Measurements from ENCODE around the gene REC8. TPM values are rescaled to one million over a fixed set of nuclear protein-coding genes. Genes with fewer than 3 reads are reported as not detected.
"Not testable (repeated sequence)": the region's sequence is repeated elsewhere in the genome, so short reads cannot be mapped to it uniquely, and the experiment has no call there.

Gene REC8
- polyA plus RNA-seq, 1 donor (not counting 4 experiments of a cell fraction or from before 2014, with no cell fraction given) = 6.3 TPM

DNA sequence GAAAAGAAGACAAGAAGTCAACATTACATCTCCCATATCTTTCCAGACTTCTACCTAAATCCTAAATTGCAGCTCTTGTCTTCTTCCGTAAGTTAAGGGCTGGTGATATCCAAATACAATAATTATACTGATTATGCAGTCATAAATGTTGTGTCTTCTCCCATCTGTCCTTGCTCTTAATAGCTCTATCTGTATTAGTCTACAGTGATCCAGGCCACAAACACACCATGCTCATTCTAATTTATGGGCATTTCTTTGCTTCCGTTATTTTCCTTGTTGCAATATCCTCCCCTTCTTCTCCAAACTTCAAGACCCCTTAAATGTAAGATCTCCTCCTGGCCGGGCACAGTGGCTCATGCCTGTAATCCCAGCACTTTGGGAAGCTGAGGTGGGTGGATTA, 47.6 kb downstream of the REC8 start:
- Histone ChIP-seq H3K27ac (ENCODE audit: control insufficient read depth, insufficient read depth, low read length) (no peak overlapping the region), H3K9me1 (ENCODE audit: control insufficient read depth, extremely low read depth, insufficient read depth, low read length) (no peaks in the 10 kb centered on the region), H3K4me1 (ENCODE audit: control insufficient read depth, extremely low read depth, insufficient read depth, low read length) (peaks cover 10% of the 10 kb centered on the region), H4K20me1 (ENCODE audit: control insufficient read depth, extremely low read depth, insufficient read depth, low read length) (no peaks in the 10 kb centered on the region), H3K79me2 (ENCODE audit: control insufficient read depth, insufficient read depth, low read length) (peaks cover 51% of the 10 kb centered on the region), H2AFZ (ENCODE audit: control insufficient read depth, low read length) (no peak overlapping the region), H3K9ac (ENCODE audit: control insufficient read depth, extremely low read depth, insufficient read depth, low read length) (no peak overlapping the region), H3K4me2 (ENCODE audit: control insufficient read depth, extremely low read depth, insufficient read depth, low read depth, low read length) (no peak overlapping the region), H3K9me3 (ENCODE audit: control insufficient read depth, low read depth, low read length) (no peaks in the 10 kb centered on the region), H3K4me3 (ENCODE audit: control insufficient read depth in 2 of 3, extremely low read depth in 1 of 3, insufficient read depth in 2 of 3, low read depth in 1 of 3, low read length in 3 of 3) (no peak overlapping the region), H3K36me3 (ENCODE audit: control insufficient read depth in 2 of 2, extremely low read depth in 1 of 2, insufficient read depth in 2 of 2, low read length in 2 of 2) (peaks cover 6 to 9% of the 10 kb centered on the region in 2 experiments), H3K27me3 (ENCODE audit: control insufficient read depth, extremely low read depth, insufficient read depth, low read length) (no peaks in the 10 kb centered on the region)
- dilution Hi-C loops (cut with MboI; ENCODE audit: extremely low pct_ligation_motif_present, low sequenced_read_pairs) = no loop called here
- DNase-seq (ENCODE audit: low read depth, low spot score) = no peak
- TF ChIP-seq EZH2 (IDR thresholded peaks at IDR 0.05; ENCODE audit: low read length) = no peak
- TF ChIP-seq, protein P1, sequence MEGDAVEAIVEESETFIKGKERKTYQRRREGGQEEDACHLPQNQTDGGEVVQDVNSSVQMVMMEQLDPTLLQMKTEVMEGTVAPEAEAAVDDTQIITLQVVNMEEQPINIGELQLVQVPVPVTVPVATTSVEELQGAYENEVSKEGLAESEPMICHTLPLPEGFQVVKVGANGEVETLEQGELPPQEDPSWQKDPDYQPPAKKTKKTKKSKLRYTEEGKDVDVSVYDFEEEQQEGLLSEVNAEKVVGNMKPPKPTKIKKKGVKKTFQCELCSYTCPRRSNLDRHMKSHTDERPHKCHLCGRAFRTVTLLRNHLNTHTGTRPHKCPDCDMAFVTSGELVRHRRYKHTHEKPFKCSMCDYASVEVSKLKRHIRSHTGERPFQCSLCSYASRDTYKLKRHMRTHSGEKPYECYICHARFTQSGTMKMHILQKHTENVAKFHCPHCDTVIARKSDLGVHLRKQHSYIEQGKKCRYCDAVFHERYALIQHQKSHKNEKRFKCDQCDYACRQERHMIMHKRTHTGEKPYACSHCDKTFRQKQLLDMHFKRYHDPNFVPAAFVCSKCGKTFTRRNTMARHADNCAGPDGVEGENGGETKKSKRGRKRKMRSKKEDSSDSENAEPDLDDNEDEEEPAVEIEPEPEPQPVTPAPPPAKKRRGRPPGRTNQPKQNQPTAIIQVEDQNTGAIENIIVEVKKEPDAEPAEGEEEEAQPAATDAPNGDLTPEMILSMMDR (optimal IDR thresholded peaks at IDR 0.05 in 1 of 3, IDR thresholded peaks at IDR 0.05 in 1 of 3, conservative IDR thresholded peaks at IDR 0.05 in 1 of 3; ENCODE audit: extremely low read depth in 1 of 3, insufficient read depth in 2 of 3, low read length in 3 of 3) = no peak
- no peak for FAIRE-seq

DNA sequence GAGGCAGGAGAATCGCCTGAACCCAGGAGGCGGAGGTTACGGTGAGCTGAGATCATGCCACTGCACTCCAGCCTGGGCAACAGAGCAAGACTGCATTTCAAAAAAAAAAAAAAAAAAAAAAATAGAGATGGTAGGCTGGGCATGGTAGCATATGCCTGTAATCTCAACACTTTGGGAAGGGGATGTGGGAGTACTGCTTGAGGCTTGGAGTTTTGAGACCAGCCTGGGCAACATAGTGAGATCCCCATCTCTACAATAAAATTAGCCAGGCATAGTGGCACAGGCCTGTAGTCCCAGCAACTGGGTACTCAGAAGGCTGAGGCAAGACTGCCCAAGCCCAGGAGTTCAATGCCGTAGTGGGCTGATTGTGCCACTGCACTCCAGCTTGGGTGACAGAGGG, 51.1 kb downstream of the REC8 start:
- H3K36me3 ChIP-seq (ENCODE audit: control insufficient read depth in 2 of 2, extremely low read depth in 1 of 2, insufficient read depth in 2 of 2, low read length in 2 of 2); H3K4me2 ChIP-seq (ENCODE audit: control insufficient read depth, extremely low read depth, insufficient read depth, low read depth, low read length); H3K4me3 ChIP-seq (ENCODE audit: control insufficient read depth in 2 of 3, extremely low read depth in 1 of 3, insufficient read depth in 2 of 3, low read depth in 1 of 3, low read length in 3 of 3); dilution Hi-C loops (cut with MboI; ENCODE audit: extremely low pct_ligation_motif_present, low sequenced_read_pairs); H3K27me3 ChIP-seq (ENCODE audit: control insufficient read depth, extremely low read depth, insufficient read depth, low read length); H2AFZ ChIP-seq (ENCODE audit: control insufficient read depth, low read length); H4K20me1 ChIP-seq (ENCODE audit: control insufficient read depth, extremely low read depth, insufficient read depth, low read length); H3K27ac ChIP-seq (ENCODE audit: control insufficient read depth, insufficient read depth, low read length); DNase-seq (ENCODE audit: low read depth, low spot score); H3K9ac ChIP-seq (ENCODE audit: control insufficient read depth, extremely low read depth, insufficient read depth, low read length); H3K9me1 ChIP-seq (ENCODE audit: control insufficient read depth, extremely low read depth, insufficient read depth, low read length); H3K9me3 ChIP-seq (ENCODE audit: control insufficient read depth, low read depth, low read length); FAIRE-seq: not testable (repeated sequence)
- peaks cover 75% of the 10 kb centered on the region for H3K79me2 ChIP-seq (ENCODE audit: control insufficient read depth, insufficient read depth, low read length)
- H3K4me1 ChIP-seq (ENCODE audit: control insufficient read depth, extremely low read depth, insufficient read depth, low read length) = peaks cover 18% of the 10 kb centered on the region

GRCh38 chr14:24224618-24225071, 52.8 kb downstream of the REC8 start:
- dilution Hi-C loops (cut with MboI; ENCODE audit: extremely low pct_ligation_motif_present, low sequenced_read_pairs) = no loop called here
- Histone ChIP-seq H3K9me3 (ENCODE audit: control insufficient read depth, low read depth, low read length) (no peaks in the 10 kb centered on the region), H4K20me1 (ENCODE audit: control insufficient read depth, extremely low read depth, insufficient read depth, low read length) (no peaks in the 10 kb centered on the region), H3K4me3 (ENCODE audit: control insufficient read depth in 2 of 3, extremely low read depth in 1 of 3, insufficient read depth in 2 of 3, low read depth in 1 of 3, low read length in 3 of 3) (no peak overlapping the region), H3K27me3 (ENCODE audit: control insufficient read depth, extremely low read depth, insufficient read depth, low read length) (no peaks in the 10 kb centered on the region), H3K4me2 (ENCODE audit: control insufficient read depth, extremely low read depth, insufficient read depth, low read depth, low read length) (peak overlapping the region; percentile 51), H3K36me3 (ENCODE audit: control insufficient read depth in 2 of 2, extremely low read depth in 1 of 2, insufficient read depth in 2 of 2, low read length in 2 of 2) (peaks cover 2 to 5% of the 10 kb centered on the region in 2 experiments), H3K9me1 (ENCODE audit: control insufficient read depth, extremely low read depth, insufficient read depth, low read length) (no peaks in the 10 kb centered on the region), H3K9ac (ENCODE audit: control insufficient read depth, extremely low read depth, insufficient read depth, low read length) (no peak overlapping the region), H2AFZ (ENCODE audit: control insufficient read depth, low read length) (no peak overlapping the region), H3K27ac (ENCODE audit: control insufficient read depth, insufficient read depth, low read length) (peak overlapping the region; percentile 60), H3K4me1 (ENCODE audit: control insufficient read depth, extremely low read depth, insufficient read depth, low read length) (peaks cover 21% of the 10 kb centered on the region), H3K79me2 (ENCODE audit: control insufficient read depth, insufficient read depth, low read length) (peaks cover 80% of the 10 kb centered on the region)
- TF ChIP-seq, protein P1 (optimal IDR thresholded peaks at IDR 0.05 in 1 of 3, IDR thresholded peaks at IDR 0.05 in 1 of 3, conservative IDR thresholded peaks at IDR 0.05 in 1 of 3; ENCODE audit: extremely low read depth in 1 of 3, insufficient read depth in 2 of 3, low read length in 3 of 3) = no peak
- TF ChIP-seq EZH2 (IDR thresholded peaks at IDR 0.05; ENCODE audit: low read length) = no peak
- DNase-seq (ENCODE audit: low read depth, low spot score) (no peak), FAIRE-seq (peak; percentile 66)

All from keratinocyte (primary cell).